ENCODE results near the gene ANKMY1.
A peak's percentile ranks its signal among the peaks of the same experiment; 100 is the strongest.

The ANKMY1 gene

GRCh38 chr2:240479111-240479501 is 78.7 kb downstream of the ANKMY1 start:
- peak; percentile 0 for DNase-seq (ENCODE audit: low read depth)
- TF ChIP-seq, protein P1, sequence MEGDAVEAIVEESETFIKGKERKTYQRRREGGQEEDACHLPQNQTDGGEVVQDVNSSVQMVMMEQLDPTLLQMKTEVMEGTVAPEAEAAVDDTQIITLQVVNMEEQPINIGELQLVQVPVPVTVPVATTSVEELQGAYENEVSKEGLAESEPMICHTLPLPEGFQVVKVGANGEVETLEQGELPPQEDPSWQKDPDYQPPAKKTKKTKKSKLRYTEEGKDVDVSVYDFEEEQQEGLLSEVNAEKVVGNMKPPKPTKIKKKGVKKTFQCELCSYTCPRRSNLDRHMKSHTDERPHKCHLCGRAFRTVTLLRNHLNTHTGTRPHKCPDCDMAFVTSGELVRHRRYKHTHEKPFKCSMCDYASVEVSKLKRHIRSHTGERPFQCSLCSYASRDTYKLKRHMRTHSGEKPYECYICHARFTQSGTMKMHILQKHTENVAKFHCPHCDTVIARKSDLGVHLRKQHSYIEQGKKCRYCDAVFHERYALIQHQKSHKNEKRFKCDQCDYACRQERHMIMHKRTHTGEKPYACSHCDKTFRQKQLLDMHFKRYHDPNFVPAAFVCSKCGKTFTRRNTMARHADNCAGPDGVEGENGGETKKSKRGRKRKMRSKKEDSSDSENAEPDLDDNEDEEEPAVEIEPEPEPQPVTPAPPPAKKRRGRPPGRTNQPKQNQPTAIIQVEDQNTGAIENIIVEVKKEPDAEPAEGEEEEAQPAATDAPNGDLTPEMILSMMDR (IDR thresholded peaks at IDR 0.05; ENCODE audit: insufficient read depth, low read depth, low read length, missing control alignments), result no peak
- H3K4me3 ChIP-seq (ENCODE audit: low read depth, low read length), result no peak overlapping the region

DNA sequence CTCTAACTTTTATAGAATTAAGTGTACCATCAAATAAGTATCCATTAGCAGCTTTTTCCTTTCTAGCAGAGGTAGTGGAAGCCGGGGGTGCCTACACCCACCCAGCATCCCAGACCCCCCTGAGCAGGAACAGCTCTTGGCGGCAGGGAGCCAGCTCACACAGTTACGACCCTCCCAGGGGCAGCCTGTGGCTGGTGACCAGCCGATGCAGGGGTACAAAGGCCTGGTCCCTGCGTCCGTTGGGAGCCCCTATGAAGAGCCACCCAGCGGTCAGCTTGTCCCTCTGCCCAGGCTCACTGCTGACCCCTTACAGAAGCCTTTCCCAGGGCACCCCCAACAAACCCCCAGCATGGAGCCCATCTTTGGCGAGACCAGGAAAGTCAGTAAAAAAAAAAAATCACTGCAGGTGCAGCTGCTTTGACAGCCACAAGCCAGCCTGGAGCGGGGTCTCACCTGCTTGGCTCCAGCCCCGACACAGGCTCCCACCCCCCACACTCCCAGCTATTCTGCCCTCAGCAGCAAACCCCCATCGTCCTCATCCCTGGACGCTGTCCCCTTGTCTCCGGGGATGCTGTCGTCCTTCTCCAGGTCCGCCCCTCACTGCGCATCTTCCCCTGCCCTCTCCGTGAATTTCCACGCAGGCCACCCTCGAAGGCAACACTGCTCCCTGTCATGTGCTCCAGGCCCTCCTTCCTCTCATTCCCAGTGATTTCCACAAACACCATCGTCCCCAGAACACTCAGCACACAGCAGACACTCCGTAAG is 79.3 kb downstream of the ANKMY1 start:
- TF ChIP-seq, protein P1 (IDR thresholded peaks at IDR 0.05; ENCODE audit: insufficient read depth, low read depth, low read length, missing control alignments), result no peak
- no peak for DNase-seq (ENCODE audit: low read depth)
- no peak overlapping the region for H3K4me3 ChIP-seq (ENCODE audit: low read depth, low read length)

DNA sequence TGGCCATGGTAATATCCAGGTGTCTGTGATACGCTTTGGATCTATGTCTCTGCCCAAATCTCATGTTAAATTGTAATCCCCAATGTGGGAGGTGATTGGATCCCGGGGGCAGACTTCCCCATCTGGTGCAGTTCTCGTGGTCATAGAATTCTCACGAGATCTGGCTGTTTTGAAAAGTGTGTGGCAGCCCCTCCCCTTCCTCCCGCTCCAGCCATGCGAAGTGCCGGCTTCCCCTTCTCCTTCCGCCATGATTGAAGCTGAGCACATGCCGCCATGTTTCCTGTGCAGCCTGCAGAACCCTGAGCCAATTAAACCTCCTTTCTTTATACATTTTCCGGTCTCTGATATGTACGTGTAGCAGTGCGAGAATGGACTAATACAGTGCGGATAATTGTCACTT is 79.9 kb downstream of the ANKMY1 start:
- DNase-seq (ENCODE audit: low read depth), result no peak
- TF ChIP-seq, protein P1 (IDR thresholded peaks at IDR 0.05; ENCODE audit: insufficient read depth, low read depth, low read length, missing control alignments), result no peak
- no peak overlapping the region for H3K4me3 ChIP-seq (ENCODE audit: low read depth, low read length)

- TF ChIP-seq, protein P1 (IDR thresholded peaks at IDR 0.05; ENCODE audit: insufficient read depth, low read depth, low read length, missing control alignments), result no peak
- DNase-seq (ENCODE audit: low read depth), result no peak
- no peak overlapping the region for H3K4me3 ChIP-seq (ENCODE audit: low read depth, low read length)
These were observed 84.6 kb downstream of the ANKMY1 start for GRCh38 chr2:240473211-240473610.

- DNase-seq (ENCODE audit: low read depth), result peak; percentile 0
- no peak overlapping the region for H3K4me3 ChIP-seq (ENCODE audit: low read depth, low read length)
- TF ChIP-seq, protein P1 (IDR thresholded peaks at IDR 0.05; ENCODE audit: insufficient read depth, low read depth, low read length, missing control alignments), result no peak
These were observed 85.6 kb downstream of the ANKMY1 start for GRCh38 chr2:240472078-240472790.

DNA sequence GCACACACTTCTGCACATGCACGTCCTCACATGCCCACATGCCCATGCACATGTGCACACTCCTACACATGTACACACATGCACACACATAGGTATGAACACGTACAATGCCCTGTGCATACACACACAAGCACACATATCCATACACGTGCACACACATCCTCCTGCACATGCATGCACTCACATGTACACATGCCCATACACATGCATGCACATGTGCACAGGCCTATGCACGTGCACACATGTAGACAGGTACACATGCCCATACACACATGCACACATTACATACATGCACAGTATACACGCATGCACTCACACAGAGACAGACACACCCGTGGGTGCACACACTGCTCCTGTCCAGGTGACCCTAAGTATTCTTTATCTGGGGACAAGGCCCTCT is 88.0 kb downstream of the ANKMY1 start:
- TF ChIP-seq, protein P1 (IDR thresholded peaks at IDR 0.05; ENCODE audit: insufficient read depth, low read depth, low read length, missing control alignments), result no peak
- no peak overlapping the region for H3K4me3 ChIP-seq (ENCODE audit: low read depth, low read length)
- no peak for DNase-seq (ENCODE audit: low read depth)
